ENCODE results near the gene MYD88.

Gene MYD88

GRCh38 chr3:38146504-38146903 lies 8.0 kb downstream of the MYD88 start:
- Histone ChIP-seq H4K20me1 (ENCODE audit: low read depth, low read length) (no peaks in the 10 kb centered on the region), H3K9me2 (replicated peaks; ENCODE audit: insufficient read depth, low read length) (no peaks in the 10 kb centered on the region), H3K27me3 (ENCODE audit: low read length) (no peaks in the 10 kb centered on the region), H2AFZ (ENCODE audit: low read depth, low read length, severe bottlenecking) (no peak overlapping the region), H3F3A (ENCODE audit: insufficient read depth) (no peaks in the 10 kb centered on the region), H3K4me3 (ENCODE audit: insufficient read depth, low read length, poor library complexity, severe bottlenecking) (no peak overlapping the region), H3K9me3 (ENCODE audit: insufficient read depth, low read length) (0 out of 2 replicates have a peak, but pooled peaks cover 4% of the 10 kb centered on the region), H3K4me2 (ENCODE audit: low read depth, low read length, poor library complexity, severe bottlenecking) (no peak overlapping the region), H3K27ac (ENCODE audit: low read depth, low read length) (no peak overlapping the region), H3K36me3 (ENCODE audit: low read length) (no peaks in the 10 kb centered on the region), H3K9ac (ENCODE audit: low read length) (no peak overlapping the region), H3K79me2 (ENCODE audit: insufficient read depth, low read length) (no peaks in the 10 kb centered on the region)
- TF ChIP-seq EZH2phosphoT487 (conservative IDR thresholded peaks at IDR 0.05; ENCODE audit: low read length) = no peak
- TF ChIP-seq CTCF (IDR thresholded peaks at IDR 0.05; ENCODE audit: insufficient read depth, low read length, poor library complexity, severe bottlenecking) = no peak

- TF ChIP-seq EZH2phosphoT487 (conservative IDR thresholded peaks at IDR 0.05; ENCODE audit: low read length) = no peak
- TF ChIP-seq CTCF (IDR thresholded peaks at IDR 0.05; ENCODE audit: insufficient read depth, low read length, poor library complexity, severe bottlenecking) = no peak
- no peaks in the 10 kb centered on the region for H3K79me2 ChIP-seq (ENCODE audit: insufficient read depth, low read length)
- H4K20me1 ChIP-seq (ENCODE audit: low read depth, low read length) = no peaks in the 10 kb centered on the region
- H3K27ac ChIP-seq (ENCODE audit: low read depth, low read length) = no peak overlapping the region
- no peaks in the 10 kb centered on the region for H3K36me3 ChIP-seq (ENCODE audit: low read length)
- H3K4me3 ChIP-seq (ENCODE audit: insufficient read depth, low read length, poor library complexity, severe bottlenecking) = no peak overlapping the region
- H3K9me2 ChIP-seq (replicated peaks; ENCODE audit: insufficient read depth, low read length) = no peaks in the 10 kb centered on the region
- H3K9ac ChIP-seq (ENCODE audit: low read length) = no peak overlapping the region
- no peaks in the 10 kb centered on the region for H3F3A ChIP-seq (ENCODE audit: insufficient read depth)
- H3K27me3 ChIP-seq (ENCODE audit: low read length) = no peaks in the 10 kb centered on the region
- H2AFZ ChIP-seq (ENCODE audit: low read depth, low read length, severe bottlenecking) = no peak overlapping the region
- no peak overlapping the region for H3K4me2 ChIP-seq (ENCODE audit: low read depth, low read length, poor library complexity, severe bottlenecking)
- H3K9me3 ChIP-seq (ENCODE audit: insufficient read depth, low read length) = 0 out of 2 replicates have a peak, but pooled peaks cover 4% of the 10 kb centered on the region
Measured at GRCh38 chr3:38147421-38147820, 9.0 kb downstream of the MYD88 start.

- H4K20me1 ChIP-seq (ENCODE audit: low read depth, low read length) = no peaks in the 10 kb centered on the region
- TF ChIP-seq EZH2phosphoT487 (conservative IDR thresholded peaks at IDR 0.05; ENCODE audit: low read length) = no peak
- no peak for TF ChIP-seq CTCF (IDR thresholded peaks at IDR 0.05; ENCODE audit: insufficient read depth, low read length, poor library complexity, severe bottlenecking)
- H3K27me3 ChIP-seq (ENCODE audit: low read length) = no peaks in the 10 kb centered on the region
- no peak overlapping the region for H3K4me3 ChIP-seq (ENCODE audit: insufficient read depth, low read length, poor library complexity, severe bottlenecking)
- no peak overlapping the region for H3K4me2 ChIP-seq (ENCODE audit: low read depth, low read length, poor library complexity, severe bottlenecking)
- H2AFZ ChIP-seq (ENCODE audit: low read depth, low read length, severe bottlenecking) = no peak overlapping the region
- H3K36me3 ChIP-seq (ENCODE audit: low read length) = no peaks in the 10 kb centered on the region
- no peak overlapping the region for H3K27ac ChIP-seq (ENCODE audit: low read depth, low read length)
- H3F3A ChIP-seq (ENCODE audit: insufficient read depth) = no peaks in the 10 kb centered on the region
- H3K9me3 ChIP-seq (ENCODE audit: insufficient read depth, low read length) = 0 out of 2 replicates have a peak, but pooled peaks cover 4% of the 10 kb centered on the region
- H3K9me2 ChIP-seq (replicated peaks; ENCODE audit: insufficient read depth, low read length) = no peaks in the 10 kb centered on the region
- no peaks in the 10 kb centered on the region for H3K79me2 ChIP-seq (ENCODE audit: insufficient read depth, low read length)
- no peak overlapping the region for H3K9ac ChIP-seq (ENCODE audit: low read length)
Measured at GRCh38 chr3:38148311-38148882, 9.9 kb downstream of the MYD88 start.
